K562 (cell line): ENCODE data around the gene TRIM38. TPM values are rescaled to one million over a fixed set of nuclear protein-coding genes. Genes with fewer than 3 reads are reported as not detected.

Source experiments
- CAMTA2 ChIP-seq: fragments of 250-450 bp; sonication (Bioruptor Pico); conservative IDR thresholded peaks from 2 replicates; pipeline ENCODE4 v1.5.1; 2022
- CCNT2 ChIP-seq: IDR thresholded peaks from 2 replicates; pipeline ENCODE4 v1.6.1; 2011; ENCODE audit warnings: borderline replicate concordance, low read depth, mild to moderate bottlenecking, moderate library complexity, mixed read lengths, low read length; ENCODE audit not compliant: insufficient read length; ENCODE audit errors: extremely low read depth
- COPS2 ChIP-seq: fragments of 450-650 bp; conservative IDR thresholded peaks from 2 replicates; pipeline ENCODE4 v1.6.1; 2016; ENCODE audit warnings: mild to moderate bottlenecking, moderate library complexity
- CREBBP ChIP-seq: IDR thresholded peaks from one replicate; pipeline ENCODE4 v1.6.1; 2012; ENCODE audit warnings: low read depth, mild to moderate bottlenecking, control low read depth, inconsistent platforms, low read length
- CXXC5 ChIP-seq: fragments of 250-450 bp; sonication (Bioruptor Pico); IDR thresholded peaks from 2 replicates; pipeline ENCODE4 v1.8.0; 2022; ENCODE audit warnings: inconsistent platforms, mild to moderate bottlenecking, moderate library complexity
- ELF1 ChIP-seq: fragments of 200-800 bp; sonication (Bioruptor generic); IDR thresholded peaks from 2 replicates; pipeline ENCODE4 v1.6.1; 2016; ENCODE audit warnings: missing genetic modification characterization, missing compliant biosample characterization
- KDM1A ChIP-seq, 2 experiments: fragments of 450-650 bp; IDR thresholded peaks; 2 replicates each; pipeline ENCODE4 v1.6.1; 2016; ENCODE audit warnings: mild to moderate bottlenecking in 2 of 2
- NONO ChIP-seq, 2 experiments: fragments of 200-400 bp in 1 of 2; fragments of 450-650 bp in 1 of 2; formaldehyde crosslinking in 1 of 2; IDR thresholded peaks; 2 replicates each; pipeline ENCODE4 v1.6.1; 2017; ENCODE audit warnings: low read depth in 2 of 2, mild to moderate bottlenecking in 2 of 2, moderate library complexity in 2 of 2, low read length in 1 of 2
- PPARD ChIP-seq: fragments of 250-450 bp; sonication (Bioruptor Pico); IDR thresholded peaks from 2 replicates; pipeline ENCODE4 v1.8.0; 2022; ENCODE audit warnings: inconsistent platforms, mild to moderate bottlenecking, moderate library complexity
- TARDBP ChIP-seq: fragments of 450-650 bp; IDR thresholded peaks from 2 replicates; pipeline ENCODE4 v1.6.1; 2016
- TEAD1 ChIP-seq, 2 experiments: fragments of 450-650 bp in 1 of 2; sonication (generic) in 1 of 2; formaldehyde crosslinking; IDR thresholded peaks; 2 replicates each; pipeline versions ENCODE4 v1.4.0 to v1.8.0; 2020 to 2022; ENCODE audit warnings: mild to moderate bottlenecking in 2 of 2, missing genetic modification reagents in 1 of 2
- ZNF778 ChIP-seq: fragments of 450-650 bp; formaldehyde crosslinking; IDR thresholded peaks from 2 replicates; pipeline ENCODE4 v1.4.0; 2020; ENCODE audit warnings: mild to moderate bottlenecking, moderate library complexity
- polyA plus RNA-seq, 8 experiments: library from polyadenylated mRNA; depleted of rRNA in 4 of 8; stranded (reverse) in 5 of 8; unstranded in 3 of 8; fragments of >200 nt; fragmentation: Nextera tagmentation in 2 of 8; fragmentation: Illumina TruSeq in 1 of 8; extraction: Ambion mirVana in 2 of 8; extraction: Trizol in 1 of 8; gene quantifications; 2 replicates each; pipeline versions ENCODE4 v1.2.1 to v1.2.3, GENCODE V29; 2011 to 2014; ENCODE audit warnings: inconsistent platforms in 1 of 8, missing spikeins in 1 of 8
- total RNA-seq, 7 experiments: library from RNA; depleted of rRNA in 6 of 7; stranded (reverse); fragments of >200 nt in 6 of 7; fragmentation: Illumina TruSeq in 2 of 7; extraction: Trizol in 2 of 7; gene quantifications; 2 replicates each; pipeline versions ENCODE4 v1.2.1 to v1.2.3, GENCODE V29; 2011 to 2021; ENCODE audit warnings: low replicate concordance in 1 of 7
- TF ChIP-seq, protein P1 (sequence below), 2 experiments: fragments of 450-650 bp; formaldehyde crosslinking in 1 of 2; IDR thresholded peaks; 2 replicates each; pipeline versions ENCODE4 v1.4.0 to v1.6.1; 2014 to 2020; ENCODE audit warnings: mild to moderate bottlenecking in 2 of 2, borderline replicate concordance in 1 of 2, low read depth in 1 of 2
- TF ChIP-seq, protein P2 (sequence below): sonication (generic); formaldehyde crosslinking; IDR thresholded peaks from 2 replicates; pipeline ENCODE4 v1.8.0; 2023; ENCODE audit warnings: mild to moderate bottlenecking, missing genetic modification reagents
- TF ChIP-seq, protein P3 (sequence below), 2 experiments: fragments of 250-450 bp in 1 of 2; fragments of 450-650 bp in 1 of 2; sonication (Bioruptor Pico) in 1 of 2; IDR thresholded peaks; 2 replicates each; pipeline versions ENCODE4 v1.6.1 to v1.8.0; 2016 to 2021; ENCODE audit warnings: mild to moderate bottlenecking in 2 of 2, moderate library complexity in 2 of 2, missing compliant biosample characterization in 1 of 2, missing genetic modification characterization in 1 of 2

TRIM38 gene
- total and polyA plus RNA-seq, 9 of the 15 experiments (the other 6 are each of a cell fraction or from before 2014, with no cell fraction given) = 1.7 to 6.7 (median 6.3) TPM

DNA sequence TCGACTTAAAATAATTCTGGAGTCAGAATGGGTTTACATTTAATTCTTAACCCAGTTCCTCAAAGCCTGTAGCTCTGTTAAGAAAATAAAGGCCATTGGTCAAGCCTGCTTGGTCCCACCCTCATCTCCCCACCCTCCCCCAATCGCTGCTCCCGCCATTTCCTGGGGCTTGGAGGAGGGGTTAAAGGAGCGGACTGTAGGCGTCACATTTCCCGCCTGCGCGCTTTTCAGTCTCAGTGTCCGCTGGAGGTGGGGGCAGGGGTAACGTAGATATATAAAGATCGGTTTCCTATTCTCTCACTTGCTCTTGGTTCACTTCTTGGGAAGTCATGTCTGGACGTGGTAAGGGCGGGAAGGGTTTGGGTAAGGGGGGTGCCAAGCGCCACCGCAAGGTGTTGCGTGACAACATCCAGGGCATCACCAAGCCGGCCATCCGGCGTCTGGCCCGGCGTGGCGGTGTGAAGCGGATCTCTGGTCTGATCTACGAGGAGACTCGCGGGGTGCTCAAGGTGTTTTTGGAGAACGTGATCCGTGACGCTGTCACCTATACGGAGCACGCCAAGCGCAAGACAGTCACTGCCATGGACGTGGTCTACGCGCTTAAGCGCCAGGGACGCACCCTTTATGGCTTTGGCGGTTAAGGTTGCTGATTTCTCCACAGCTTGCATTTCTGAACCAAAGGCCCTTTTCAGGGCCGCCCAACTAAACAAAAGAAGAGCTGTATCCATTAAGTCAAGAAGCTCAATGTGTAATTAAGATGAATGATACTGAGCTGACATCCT, 58.9 kb downstream of the TRIM38 start (continued):
- TF ChIP-seq CXXC5 (CRISPR knock-in tag) = peak; percentile 88
- no peak for TF ChIP-seq PPARD (CRISPR knock-in tag)
- TF ChIP-seq TEAD1 (CRISPR knock-in tag; IDR thresholded peaks at IDR 0.05) = peak in 1 of 2 experiments; percentile 53; a peak in 1 of 4 replicates
- TF ChIP-seq, protein P1, sequence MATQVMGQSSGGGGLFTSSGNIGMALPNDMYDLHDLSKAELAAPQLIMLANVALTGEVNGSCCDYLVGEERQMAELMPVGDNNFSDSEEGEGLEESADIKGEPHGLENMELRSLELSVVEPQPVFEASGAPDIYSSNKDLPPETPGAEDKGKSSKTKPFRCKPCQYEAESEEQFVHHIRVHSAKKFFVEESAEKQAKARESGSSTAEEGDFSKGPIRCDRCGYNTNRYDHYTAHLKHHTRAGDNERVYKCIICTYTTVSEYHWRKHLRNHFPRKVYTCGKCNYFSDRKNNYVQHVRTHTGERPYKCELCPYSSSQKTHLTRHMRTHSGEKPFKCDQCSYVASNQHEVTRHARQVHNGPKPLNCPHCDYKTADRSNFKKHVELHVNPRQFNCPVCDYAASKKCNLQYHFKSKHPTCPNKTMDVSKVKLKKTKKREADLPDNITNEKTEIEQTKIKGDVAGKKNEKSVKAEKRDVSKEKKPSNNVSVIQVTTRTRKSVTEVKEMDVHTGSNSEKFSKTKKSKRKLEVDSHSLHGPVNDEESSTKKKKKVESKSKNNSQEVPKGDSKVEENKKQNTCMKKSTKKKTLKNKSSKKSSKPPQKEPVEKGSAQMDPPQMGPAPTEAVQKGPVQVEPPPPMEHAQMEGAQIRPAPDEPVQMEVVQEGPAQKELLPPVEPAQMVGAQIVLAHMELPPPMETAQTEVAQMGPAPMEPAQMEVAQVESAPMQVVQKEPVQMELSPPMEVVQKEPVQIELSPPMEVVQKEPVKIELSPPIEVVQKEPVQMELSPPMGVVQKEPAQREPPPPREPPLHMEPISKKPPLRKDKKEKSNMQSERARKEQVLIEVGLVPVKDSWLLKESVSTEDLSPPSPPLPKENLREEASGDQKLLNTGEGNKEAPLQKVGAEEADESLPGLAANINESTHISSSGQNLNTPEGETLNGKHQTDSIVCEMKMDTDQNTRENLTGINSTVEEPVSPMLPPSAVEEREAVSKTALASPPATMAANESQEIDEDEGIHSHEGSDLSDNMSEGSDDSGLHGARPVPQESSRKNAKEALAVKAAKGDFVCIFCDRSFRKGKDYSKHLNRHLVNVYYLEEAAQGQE (IDR thresholded peaks at IDR 0.05; ENCODE audit: borderline replicate concordance) = peak; percentile 24
- TF ChIP-seq, protein P1 (CRISPR knock-in tag; IDR thresholded peaks at IDR 0.05; ENCODE audit: low read depth) = 0 out of 2 replicates have a peak, but pooled peaks have one; percentile 14
- no peak for TF ChIP-seq ZNF778 (CRISPR knock-in tag)
- TF ChIP-seq KDM1A (IDR thresholded peaks at IDR 0.05) = no peak
- peak; percentile 62 for TF ChIP-seq CCNT2
- TF ChIP-seq NONO (IDR thresholded peaks at IDR 0.05; ENCODE audit: low read depth in 2 of 2, low read length in 1 of 2) = 0 out of 4 replicates have a peak, but pooled peaks of 1 of the 2 experiments have one; percentile 23
- TF ChIP-seq, protein P2, sequence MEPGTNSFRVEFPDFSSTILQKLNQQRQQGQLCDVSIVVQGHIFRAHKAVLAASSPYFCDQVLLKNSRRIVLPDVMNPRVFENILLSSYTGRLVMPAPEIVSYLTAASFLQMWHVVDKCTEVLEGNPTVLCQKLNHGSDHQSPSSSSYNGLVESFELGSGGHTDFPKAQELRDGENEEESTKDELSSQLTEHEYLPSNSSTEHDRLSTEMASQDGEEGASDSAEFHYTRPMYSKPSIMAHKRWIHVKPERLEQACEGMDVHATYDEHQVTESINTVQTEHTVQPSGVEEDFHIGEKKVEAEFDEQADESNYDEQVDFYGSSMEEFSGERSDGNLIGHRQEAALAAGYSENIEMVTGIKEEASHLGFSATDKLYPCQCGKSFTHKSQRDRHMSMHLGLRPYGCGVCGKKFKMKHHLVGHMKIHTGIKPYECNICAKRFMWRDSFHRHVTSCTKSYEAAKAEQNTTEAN (CRISPR knock-in tag) = peak; percentile 10; the same call in 1 of the 2 replicates
- peak; percentile 73; the same call in 1 of the 2 replicates for TF ChIP-seq CAMTA2 (CRISPR knock-in tag)
- TF ChIP-seq COPS2 = no peak
- TF ChIP-seq, protein P3, sequence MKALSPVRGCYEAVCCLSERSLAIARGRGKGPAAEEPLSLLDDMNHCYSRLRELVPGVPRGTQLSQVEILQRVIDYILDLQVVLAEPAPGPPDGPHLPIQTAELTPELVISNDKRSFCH (CRISPR knock-in tag; IDR thresholded peaks at IDR 0.05) = no peak
- TF ChIP-seq, protein P3 (tag; IDR thresholded peaks at IDR 0.05) = peak; percentile 92
- no peak for TF ChIP-seq TARDBP
- TF ChIP-seq ELF1 (tag) = 0 out of 2 replicates have a peak, but pooled peaks have one; percentile 35
- TF ChIP-seq CREBBP = no peak
